Measurements from ENCODE around the gene TECR. TPM values are rescaled to one million over a fixed set of nuclear protein-coding genes. Genes with fewer than 3 reads are reported as not detected.
"Not testable (repeated sequence)": the region's sequence is repeated elsewhere in the genome, so short reads cannot be mapped to it uniquely, and the experiment has no call there.

TECR gene
- total RNA-seq, 1 donor from 2014 or later: 123 TPM

DNA sequence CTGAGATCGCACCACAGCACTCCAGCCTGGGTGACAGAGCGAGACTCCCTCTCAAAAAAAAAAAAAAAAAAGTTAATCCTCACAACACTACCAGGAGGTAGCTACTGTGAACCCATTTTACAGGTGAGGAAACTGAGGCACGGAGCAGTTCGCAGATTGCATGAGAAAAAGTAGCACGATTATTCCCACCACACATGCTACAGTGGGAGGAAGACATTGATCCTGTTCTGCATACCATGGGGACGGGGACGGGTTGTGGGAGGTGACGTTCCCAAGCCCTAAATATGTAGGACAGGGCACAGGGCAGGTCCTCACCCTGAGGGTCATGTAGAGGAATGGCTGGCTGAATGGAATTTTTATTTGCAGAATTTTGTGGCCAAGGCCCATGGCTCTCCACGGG lies 77.2 kb downstream of the TECR start:
- Histone ChIP-seq H3K27ac (no peak overlapping the region), H3K4me3 (no peak overlapping the region), H3K27me3 (no peaks in the 10 kb centered on the region), H3K9me3 (no peaks in the 10 kb centered on the region), H3K4me1 (no peaks in the 10 kb centered on the region), H3K36me3 (no peaks in the 10 kb centered on the region)
- TF ChIP-seq, protein P1, sequence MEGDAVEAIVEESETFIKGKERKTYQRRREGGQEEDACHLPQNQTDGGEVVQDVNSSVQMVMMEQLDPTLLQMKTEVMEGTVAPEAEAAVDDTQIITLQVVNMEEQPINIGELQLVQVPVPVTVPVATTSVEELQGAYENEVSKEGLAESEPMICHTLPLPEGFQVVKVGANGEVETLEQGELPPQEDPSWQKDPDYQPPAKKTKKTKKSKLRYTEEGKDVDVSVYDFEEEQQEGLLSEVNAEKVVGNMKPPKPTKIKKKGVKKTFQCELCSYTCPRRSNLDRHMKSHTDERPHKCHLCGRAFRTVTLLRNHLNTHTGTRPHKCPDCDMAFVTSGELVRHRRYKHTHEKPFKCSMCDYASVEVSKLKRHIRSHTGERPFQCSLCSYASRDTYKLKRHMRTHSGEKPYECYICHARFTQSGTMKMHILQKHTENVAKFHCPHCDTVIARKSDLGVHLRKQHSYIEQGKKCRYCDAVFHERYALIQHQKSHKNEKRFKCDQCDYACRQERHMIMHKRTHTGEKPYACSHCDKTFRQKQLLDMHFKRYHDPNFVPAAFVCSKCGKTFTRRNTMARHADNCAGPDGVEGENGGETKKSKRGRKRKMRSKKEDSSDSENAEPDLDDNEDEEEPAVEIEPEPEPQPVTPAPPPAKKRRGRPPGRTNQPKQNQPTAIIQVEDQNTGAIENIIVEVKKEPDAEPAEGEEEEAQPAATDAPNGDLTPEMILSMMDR (IDR thresholded peaks at IDR 0.05): no peak
- DNase-seq (no peak), ATAC-seq (no peak)
- intact Hi-C loops (cut with DNase I): no loop called here

DNA sequence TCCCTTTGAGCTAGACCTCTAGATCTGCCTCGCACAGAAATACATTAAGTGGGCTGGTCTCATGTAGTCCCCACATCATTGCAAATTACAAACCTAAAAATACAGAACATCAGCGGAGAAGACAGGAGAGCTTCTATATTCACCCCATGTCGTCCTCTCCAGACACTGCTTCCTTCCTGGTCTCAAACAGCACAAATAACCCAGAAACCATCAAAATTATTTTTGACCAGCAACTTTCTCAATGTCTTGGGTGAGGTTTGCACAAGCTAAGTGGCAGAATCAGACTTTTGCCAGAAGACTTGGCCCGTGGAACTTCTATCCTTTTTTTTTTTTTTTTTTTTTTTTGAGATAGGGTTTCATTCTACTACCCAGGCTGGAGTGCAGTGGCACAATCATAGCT lies 81.7 kb downstream of the TECR start:
- Histone ChIP-seq H3K9me3 (no peaks in the 10 kb centered on the region), H3K36me3 (no peaks in the 10 kb centered on the region), H3K27ac (no peak overlapping the region), H3K4me1 (no peaks in the 10 kb centered on the region), H3K4me3 (no peak overlapping the region), H3K27me3 (no peaks in the 10 kb centered on the region)
- TF ChIP-seq, protein P1 (IDR thresholded peaks at IDR 0.05): no peak
- ATAC-seq: no peak
- no peak for DNase-seq
- intact Hi-C loops (cut with DNase I): no loop called here

DNA sequence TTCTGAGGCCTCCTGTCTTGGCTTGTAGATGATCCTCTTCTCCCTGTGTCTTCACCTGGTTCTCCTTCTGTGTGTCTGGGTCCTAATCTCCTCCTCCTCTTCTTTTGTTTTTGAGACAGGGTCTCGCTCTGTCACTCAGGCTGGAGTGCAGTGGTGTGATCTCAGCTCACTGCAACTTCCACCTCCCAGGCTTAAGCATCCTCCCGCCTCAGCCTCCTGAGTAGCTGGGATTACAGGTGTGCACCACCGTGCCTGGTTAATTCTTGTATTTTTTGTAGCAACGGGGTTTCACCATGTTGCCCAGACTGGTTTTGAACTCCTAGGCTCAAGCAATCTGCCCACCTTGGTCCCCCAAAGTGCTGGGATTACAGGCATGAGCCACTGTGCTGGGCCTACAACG lies 82.8 kb downstream of the TECR start:
- H3K4me1 ChIP-seq; H3K27me3 ChIP-seq; DNase-seq; H3K9me3 ChIP-seq; H3K36me3 ChIP-seq; H3K4me3 ChIP-seq; ATAC-seq; intact Hi-C loops (cut with DNase I); H3K27ac ChIP-seq: not testable (repeated sequence)

DNA sequence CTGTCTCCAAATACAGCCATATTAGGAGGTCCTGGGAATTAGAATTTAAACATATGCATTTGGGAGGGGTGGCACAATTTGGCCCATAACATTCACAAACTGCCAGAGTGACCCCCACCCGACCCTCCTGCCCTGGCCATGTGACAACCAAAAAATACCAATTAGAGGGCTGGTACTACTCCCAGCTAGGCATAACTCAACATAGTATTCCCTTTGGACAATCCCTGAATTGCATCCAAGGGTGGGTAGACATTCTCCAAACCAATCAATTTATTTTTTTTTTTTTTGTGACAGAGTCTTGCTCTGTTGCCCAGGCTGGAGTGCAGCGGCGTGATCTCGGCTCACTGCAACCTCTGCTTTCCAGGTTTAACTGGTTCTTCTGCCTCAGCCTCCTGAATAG lies 83.3 kb downstream of the TECR start:
- H3K27ac ChIP-seq: no peak overlapping the region
- no peaks in the 10 kb centered on the region for H3K4me1 ChIP-seq
- H3K27me3 ChIP-seq: no peaks in the 10 kb centered on the region
- H3K9me3 ChIP-seq: no peaks in the 10 kb centered on the region
- no peaks in the 10 kb centered on the region for H3K36me3 ChIP-seq
- ATAC-seq (no peak), DNase-seq (no peak)
- intact Hi-C loops (cut with DNase I): no loop called here
- TF ChIP-seq, protein P1 (IDR thresholded peaks at IDR 0.05): no peak
- no peak overlapping the region for H3K4me3 ChIP-seq

DNA sequence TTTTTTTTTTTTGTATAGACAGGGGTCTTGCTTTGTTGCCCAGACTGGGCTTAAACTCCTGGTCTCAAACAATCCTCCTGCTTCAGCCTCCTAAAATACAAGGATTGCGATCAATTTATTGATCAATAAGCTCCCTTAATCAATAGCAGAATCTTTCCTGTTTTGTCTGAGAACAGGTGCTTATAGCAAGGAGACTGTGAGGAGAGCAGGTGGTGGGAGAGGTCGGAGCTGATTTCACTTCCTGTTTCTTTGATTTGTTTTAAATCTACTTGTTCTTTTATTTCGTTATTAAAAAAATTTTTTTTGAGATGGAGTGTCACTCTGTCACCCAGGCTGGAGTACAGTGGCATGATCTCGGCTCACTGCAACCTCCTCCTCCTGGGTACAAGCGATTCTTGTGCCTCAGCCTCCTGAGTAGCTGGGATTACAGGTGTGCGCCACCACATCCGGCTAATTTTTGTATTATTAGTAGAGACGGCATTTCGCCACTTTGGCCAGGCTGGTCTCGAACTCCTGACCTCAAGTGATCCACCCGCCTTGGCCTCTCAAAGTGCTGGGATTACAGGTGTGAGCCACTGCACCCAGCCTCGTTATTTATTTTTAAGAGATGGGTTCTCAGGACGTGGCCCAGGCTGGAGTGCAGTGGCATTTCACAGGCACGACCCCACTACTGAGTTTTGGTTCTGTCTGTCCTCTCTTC lies 84.2 kb downstream of the TECR start:
- H3K36me3 ChIP-seq; H3K9me3 ChIP-seq; H3K27me3 ChIP-seq; H3K4me3 ChIP-seq; DNase-seq; H3K27ac ChIP-seq; ATAC-seq; intact Hi-C loops (cut with DNase I); H3K4me1 ChIP-seq: not testable (repeated sequence)

DNA sequence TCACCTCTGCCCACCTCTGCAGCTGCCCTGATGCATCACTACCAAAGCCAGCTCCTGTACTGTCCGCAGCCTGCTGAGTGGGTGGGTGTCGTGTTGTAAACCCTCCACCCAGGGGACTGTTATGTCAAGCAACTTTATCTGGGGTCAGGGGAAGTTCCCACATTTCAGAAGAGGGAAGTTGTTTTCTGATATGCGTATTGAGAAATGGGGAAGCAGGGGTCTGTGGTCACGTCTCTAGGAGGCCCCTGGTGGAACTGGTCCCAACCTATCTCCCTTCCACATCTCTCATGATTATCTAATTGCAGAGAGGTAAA lies 84.7 kb downstream of the TECR start:
- H3K36me3 ChIP-seq: no peaks in the 10 kb centered on the region
- TF ChIP-seq, protein P1 (IDR thresholded peaks at IDR 0.05): no peak
- H3K27me3 ChIP-seq: no peaks in the 10 kb centered on the region
- intact Hi-C loops (cut with DNase I): no loop called here
- no peak overlapping the region for H3K27ac ChIP-seq
- ATAC-seq: peak; percentile 83
- H3K4me3 ChIP-seq: no peak overlapping the region
- no peaks in the 10 kb centered on the region for H3K4me1 ChIP-seq
- peak; percentile 73 for DNase-seq
- peaks cover 3% of the 10 kb centered on the region for H3K9me3 ChIP-seq

Small RNA genes within 50 kb of the gene (microRNA-seq; reads per million reads assigned to microRNA genes)
- not detected for gene MIR639 (ENCODE audit: borderline microRNAs expressed)

Other genes starting within 250 kb of the TECR start
- gene ADGRE5, start 148.2 kb upstream of the TECR start, total RNA-seq: 165 TPM
- gene DDX39A, start 110.3 kb upstream of the TECR start, total RNA-seq: 63.0 TPM
- 159 TPM for gene PKN1, start 96.3 kb upstream of the TECR start, total RNA-seq
- 2.5 TPM for gene PTGER1, start 54.2 kb upstream of the TECR start, total RNA-seq
- gene GIPC1, start 33.5 kb upstream of the TECR start, total RNA-seq: 97.7 TPM
- 99.7 TPM for gene DNAJB1, start 11.2 kb upstream of the TECR start, total RNA-seq
- gene NDUFB7, start 42.5 kb downstream of the TECR start, total RNA-seq: 113 TPM
- gene CLEC17A, start 53.5 kb downstream of the TECR start, total RNA-seq: not detected
- gene ADGRE3, start 145.2 kb downstream of the TECR start, total RNA-seq: 17.3 TPM
- 20.4 TPM for gene ZNF333, start 160.5 kb downstream of the TECR start, total RNA-seq
- gene ADGRE2, start 249.0 kb downstream of the TECR start, total RNA-seq: 17.0 TPM